ENCODE measurements around the gene NOXA1.
"Not testable (repeated sequence)": the region's sequence is repeated elsewhere in the genome, so short reads cannot be mapped to it uniquely, and the experiment has no call there.

The NOXA1 gene

DNA sequence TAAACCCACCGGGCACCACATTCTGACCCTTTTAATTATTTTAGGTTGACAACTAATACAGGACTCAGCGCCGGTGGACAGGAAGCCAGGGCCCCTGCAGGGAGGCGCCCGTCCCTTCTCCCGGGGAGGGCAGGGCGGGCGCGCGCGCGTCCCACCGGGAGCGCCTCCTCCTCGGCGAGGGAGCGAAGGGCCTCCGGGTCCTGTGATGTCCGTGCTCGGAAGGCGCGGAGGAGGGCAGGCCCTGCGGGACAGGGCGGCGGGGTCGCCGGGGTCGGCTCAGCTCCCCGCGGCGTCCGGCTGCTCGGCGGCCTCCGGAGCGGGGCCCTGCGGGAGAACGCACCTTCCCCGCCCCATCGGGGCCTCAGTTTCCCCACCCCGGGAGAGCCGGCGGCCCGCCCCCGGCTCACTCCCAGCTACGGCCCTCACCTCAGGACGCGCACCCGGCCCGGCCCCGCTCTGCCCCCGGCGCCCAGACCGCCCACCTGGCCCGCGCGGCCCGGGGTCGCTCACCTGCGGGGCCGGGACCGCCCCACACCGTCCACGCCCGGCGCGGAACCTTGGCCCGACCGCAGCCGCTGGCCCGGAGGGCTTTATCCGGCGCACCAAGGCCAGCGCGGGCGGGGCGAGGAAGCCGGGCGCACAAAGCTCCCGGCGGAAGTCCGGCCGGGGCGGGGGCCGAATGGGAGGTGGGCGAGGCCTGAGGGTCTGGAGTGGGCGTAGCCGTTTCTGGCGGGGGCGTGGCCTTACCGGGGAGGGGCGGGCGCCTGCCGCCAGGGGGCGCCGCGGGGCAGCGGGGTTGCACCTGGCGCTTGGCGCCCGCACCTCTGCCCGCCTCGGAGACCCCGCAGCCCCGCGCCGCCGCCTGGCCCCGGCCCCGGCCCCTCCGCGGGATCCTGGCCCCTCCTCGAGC, at the start of gene NOXA1, which contains the start of gene EXD3:
Gene NOXA1 (plus strand): TSS at position 790 of the 910 bp plus-strand sequence. CDS start 137 bp downstream, outside the sequence.
Gene EXD3 (minus strand): TSS at position 559 of the 910 bp plus-strand sequence. CDS start 27,805 bp downstream, outside the sequence.
- H3K36me3 ChIP-seq, result no peaks in the 10 kb centered on the region
- H3K9ac ChIP-seq, result peak within 1 kb of the TSS; percentile 92
- peak within 1 kb of the TSS; percentile 98 for H3K4me2 ChIP-seq
- H4K20me1 ChIP-seq, result no peaks in the 10 kb centered on the region
- H3K27me3 ChIP-seq, result peaks cover 36% of the 10 kb centered on the region
- H3K9me3 ChIP-seq, result no peaks in the 10 kb centered on the region
- H3K4me3 ChIP-seq, result peak within 1 kb of the TSS; percentile 93
- peak within 1 kb of the TSS; percentile 83 for H3K27ac ChIP-seq
- peaks cover 79% of the 10 kb centered on the region for H3K4me1 ChIP-seq
- TF ChIP-seq Cebpa-rat (IDR thresholded peaks at IDR 0.05), result no peak

- peaks cover 21% of the 10 kb centered on the region; the same call in 1 of the 2 replicates for H3K36me3 ChIP-seq
- peak overlapping the region; percentile 30; the same call in 1 of the 2 replicates for H3K4me2 ChIP-seq
- no peak overlapping the region for H3K27ac ChIP-seq
- H3K4me3 ChIP-seq, result no peak overlapping the region
- H4K20me1 ChIP-seq, result no peaks in the 10 kb centered on the region
- no peak for TF ChIP-seq Cebpa-rat (IDR thresholded peaks at IDR 0.05)
- H3K9me3 ChIP-seq, result peaks cover 6% of the 10 kb centered on the region
- peaks cover 26% of the 10 kb centered on the region for H3K4me1 ChIP-seq
- H3K9ac ChIP-seq, result no peak overlapping the region
- no peaks in the 10 kb centered on the region for H3K27me3 ChIP-seq
Observed at GRCh38 chr9:137373611-137373980, 49.6 kb upstream of the NOXA1 start.

DNA sequence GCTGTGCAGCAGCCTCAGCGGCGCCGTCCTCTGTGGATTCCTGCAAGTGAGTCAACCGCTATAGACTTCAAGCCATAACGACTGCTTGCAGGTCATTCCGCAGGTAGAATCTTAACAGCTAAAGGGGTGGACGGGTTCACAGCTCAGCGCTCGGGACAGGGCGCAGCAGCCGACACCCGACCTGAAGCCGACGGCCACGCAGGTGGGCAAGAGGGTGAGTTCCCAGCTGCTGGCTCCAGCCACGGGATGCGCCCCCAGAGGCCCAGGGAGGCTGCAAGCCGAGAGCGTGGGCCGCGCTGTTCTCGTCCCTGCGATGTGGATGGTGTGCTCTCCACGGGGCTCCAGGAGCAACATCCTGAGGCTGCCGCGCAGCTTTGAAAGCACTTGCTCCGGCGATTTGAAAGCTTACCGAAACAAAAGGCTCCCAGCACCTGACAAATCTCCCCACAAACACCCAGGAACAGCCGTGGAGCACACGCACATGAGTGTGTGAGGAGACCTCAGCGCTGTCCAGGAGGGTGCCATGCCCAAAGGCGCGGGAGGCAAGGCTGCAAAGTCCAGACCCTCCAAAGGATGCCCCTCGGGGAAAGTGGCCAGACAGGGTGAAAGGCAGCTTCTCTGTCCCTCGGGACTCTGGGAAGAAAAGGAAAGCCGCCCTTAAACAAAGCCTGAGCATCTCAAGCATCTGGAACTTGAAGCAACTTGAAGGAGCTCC, 48.9 kb upstream of the NOXA1 start:
- peaks cover 21% of the 10 kb centered on the region; the same call in 1 of the 2 replicates for H3K36me3 ChIP-seq
- no peak for TF ChIP-seq Cebpa-rat (IDR thresholded peaks at IDR 0.05)
- H3K4me2 ChIP-seq, result peak overlapping the region; percentile 30; the same call in 1 of the 2 replicates
- H3K4me1 ChIP-seq, result peaks cover 26% of the 10 kb centered on the region
- H3K9ac ChIP-seq, result no peak overlapping the region
- H3K27me3 ChIP-seq, result no peaks in the 10 kb centered on the region
- no peak overlapping the region for H3K4me3 ChIP-seq
- peaks cover 6% of the 10 kb centered on the region for H3K9me3 ChIP-seq
- no peaks in the 10 kb centered on the region for H4K20me1 ChIP-seq
- H3K27ac ChIP-seq, result peak overlapping the region; percentile 9; the same call in 1 of the 2 replicates

GRCh38 chr9:137375321-137376058, 47.7 kb upstream of the NOXA1 start:
- H3K36me3 ChIP-seq, result peaks cover 25% of the 10 kb centered on the region; the same call in 1 of the 2 replicates
- no peak overlapping the region for H3K4me2 ChIP-seq
- H3K9ac ChIP-seq, result no peak overlapping the region
- peaks cover 6% of the 10 kb centered on the region for H3K9me3 ChIP-seq
- no peak for TF ChIP-seq Cebpa-rat (IDR thresholded peaks at IDR 0.05)
- no peak overlapping the region for H3K4me3 ChIP-seq
- no peaks in the 10 kb centered on the region for H3K27me3 ChIP-seq
- H3K27ac ChIP-seq, result no peak overlapping the region
- H4K20me1 ChIP-seq, result no peaks in the 10 kb centered on the region
- H3K4me1 ChIP-seq, result peaks cover 26% of the 10 kb centered on the region

DNA sequence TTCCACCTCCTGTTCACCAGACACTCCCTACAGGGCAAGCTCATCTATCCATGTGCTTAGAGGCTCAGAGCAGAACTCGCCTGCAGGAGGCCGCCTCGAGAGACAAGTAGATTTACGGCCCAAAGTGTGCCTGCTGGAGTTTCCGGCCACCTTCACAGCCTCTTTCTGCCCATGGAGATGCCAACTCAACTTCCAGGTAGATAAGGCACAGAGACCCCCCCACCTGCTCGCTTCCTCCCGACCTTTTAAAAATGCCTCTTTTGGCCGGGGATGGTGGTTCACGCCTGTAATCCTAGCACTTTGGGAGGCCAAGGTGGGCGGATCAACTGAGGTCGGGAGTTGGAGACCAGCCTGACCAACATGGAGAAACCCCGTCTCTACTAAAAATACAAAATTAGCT, 46.8 kb upstream of the NOXA1 start:
- peaks cover 25% of the 10 kb centered on the region; the same call in 1 of the 2 replicates for H3K36me3 ChIP-seq
- peaks cover 26% of the 10 kb centered on the region for H3K4me1 ChIP-seq
- H3K27ac ChIP-seq, result no peak overlapping the region
- no peak overlapping the region for H3K4me2 ChIP-seq
- H3K27me3 ChIP-seq, result no peaks in the 10 kb centered on the region
- H3K4me3 ChIP-seq, result no peak overlapping the region
- no peak overlapping the region for H3K9ac ChIP-seq
- TF ChIP-seq Cebpa-rat (IDR thresholded peaks at IDR 0.05), result no peak
- peaks cover 6% of the 10 kb centered on the region for H3K9me3 ChIP-seq
- H4K20me1 ChIP-seq, result no peaks in the 10 kb centered on the region

DNA sequence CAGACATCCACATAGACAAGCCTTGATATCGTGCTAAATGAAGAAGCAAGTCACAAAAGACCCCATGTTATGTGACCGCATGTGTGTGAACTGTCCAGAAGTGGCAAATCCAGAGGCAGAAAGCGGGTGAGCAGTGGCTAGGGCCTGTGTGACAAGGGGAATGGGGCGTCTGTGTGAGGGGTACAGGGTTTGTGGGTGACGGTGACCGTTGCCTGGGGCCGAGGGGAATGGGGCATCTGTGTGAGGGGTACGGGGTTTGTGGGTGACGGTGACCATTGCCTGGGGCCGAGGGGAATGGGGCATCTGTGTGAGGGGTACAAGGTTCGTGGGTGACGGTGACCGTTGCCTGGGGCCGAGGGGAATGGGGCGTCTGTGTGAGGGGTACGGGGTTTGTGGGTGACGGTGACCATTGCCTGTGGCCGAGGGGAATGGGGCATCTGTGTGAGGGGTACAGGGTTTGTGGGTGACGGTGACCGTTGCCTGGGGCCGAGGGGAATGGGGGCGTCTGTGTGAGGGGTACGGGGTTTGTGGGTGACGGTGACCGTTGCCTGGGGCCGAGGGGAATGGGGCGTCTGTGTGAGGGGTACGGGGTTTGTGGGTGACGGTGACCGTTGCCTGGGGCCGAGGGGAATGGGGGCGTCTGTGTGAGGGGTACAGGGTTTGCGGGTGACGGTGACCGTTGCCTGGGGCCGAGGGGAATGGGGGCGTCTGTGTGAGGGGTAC, 44.3 kb upstream of the NOXA1 start:
- H3K9me3 ChIP-seq, H3K27ac ChIP-seq, H3K4me3 ChIP-seq, H3K27me3 ChIP-seq, H4K20me1 ChIP-seq, H3K9ac ChIP-seq, H3K4me2 ChIP-seq: not testable (repeated sequence)
- H3K36me3 ChIP-seq, result peaks cover 10% of the 10 kb centered on the region; the same call in 1 of the 2 replicates
- H3K4me1 ChIP-seq, result peaks cover 23% of the 10 kb centered on the region

- no peak overlapping the region for H3K9ac ChIP-seq
- H3K36me3 ChIP-seq, result peaks cover 4% of the 10 kb centered on the region; the same call in 1 of the 2 replicates
- H3K9me3 ChIP-seq, result peaks cover 6% of the 10 kb centered on the region
- no peak overlapping the region for H3K27ac ChIP-seq
- H3K27me3 ChIP-seq, result no peaks in the 10 kb centered on the region
- no peak for TF ChIP-seq Cebpa-rat (IDR thresholded peaks at IDR 0.05)
- H4K20me1 ChIP-seq, result no peaks in the 10 kb centered on the region
- no peak overlapping the region for H3K4me3 ChIP-seq
- peaks cover 26% of the 10 kb centered on the region for H3K4me1 ChIP-seq
- no peak overlapping the region for H3K4me2 ChIP-seq
Observed at GRCh38 chr9:137379761-137380161, 43.4 kb upstream of the NOXA1 start.

- peaks cover 4% of the 10 kb centered on the region; the same call in 1 of the 2 replicates for H3K36me3 ChIP-seq
- H3K4me3 ChIP-seq, result no peak overlapping the region
- H3K4me1 ChIP-seq, result peaks cover 29% of the 10 kb centered on the region
- no peak overlapping the region for H3K9ac ChIP-seq
- no peak overlapping the region for H3K27ac ChIP-seq
- TF ChIP-seq Cebpa-rat (IDR thresholded peaks at IDR 0.05), result no peak
- H3K27me3 ChIP-seq, result no peaks in the 10 kb centered on the region
- H3K9me3 ChIP-seq, result peaks cover 6% of the 10 kb centered on the region
- no peak overlapping the region for H3K4me2 ChIP-seq
- H4K20me1 ChIP-seq, result no peaks in the 10 kb centered on the region
Observed at GRCh38 chr9:137380171-137380570, 43.0 kb upstream of the NOXA1 start.

DNA sequence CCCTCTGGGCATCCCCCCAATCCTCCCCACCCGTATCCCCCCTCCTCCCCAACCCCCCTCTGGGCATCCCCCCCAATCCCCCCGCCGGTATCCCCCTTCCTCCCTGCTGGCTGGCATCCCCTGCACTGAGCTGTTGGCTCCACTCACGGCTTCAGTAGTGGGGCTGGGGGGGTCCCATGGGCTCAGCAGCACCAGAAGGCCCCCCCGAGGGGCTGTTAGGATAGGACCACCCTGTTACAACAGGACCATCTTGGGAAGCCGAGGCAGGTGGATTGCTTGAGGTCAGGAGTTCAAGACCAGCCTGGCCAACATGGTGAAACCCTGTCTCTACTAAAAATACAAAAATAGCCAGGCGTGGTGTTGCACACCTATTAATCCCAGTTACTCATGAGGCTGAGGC, 42.6 kb upstream of the NOXA1 start:
- H3K4me1 ChIP-seq, result peaks cover 34% of the 10 kb centered on the region
- H3K4me2 ChIP-seq, result no peak overlapping the region
- no peak overlapping the region for H3K9ac ChIP-seq
- peaks cover 3% of the 10 kb centered on the region for H3K9me3 ChIP-seq
- no peaks in the 10 kb centered on the region for H3K27me3 ChIP-seq
- TF ChIP-seq Cebpa-rat (IDR thresholded peaks at IDR 0.05), result no peak
- H3K4me3 ChIP-seq, result no peak overlapping the region
- H3K36me3 ChIP-seq, result peaks cover 4% of the 10 kb centered on the region; the same call in 1 of the 2 replicates
- H4K20me1 ChIP-seq, result no peaks in the 10 kb centered on the region
- no peak overlapping the region for H3K27ac ChIP-seq

Data from BLaER1 (cell line).